WTC11 (cell line): ENCODE data around the gene PODXL.

ENCODE experiments used
- ARID4B ChIP-seq: sonication (generic); formaldehyde crosslinking; IDR thresholded peaks from 2 replicates; pipeline ENCODE4 v1.8.0; 2023; ENCODE audit warnings: missing genetic modification reagents, mild to moderate bottlenecking, borderline replicate concordance
- CTCF ChIP-seq: fragments of 200-600 bp; IDR thresholded peaks from 2 replicates; pipeline ENCODE4 v1.8.0; 2022; ENCODE audit warnings: antibody characterized with exemption
- GABPB1 ChIP-seq: sonication (generic); formaldehyde crosslinking; IDR thresholded peaks from 2 replicates; pipeline ENCODE4 v1.8.1; 2023; ENCODE audit warnings: mild to moderate bottlenecking, missing genetic modification reagents
- SP1 ChIP-seq: sonication (generic); formaldehyde crosslinking; conservative IDR thresholded peaks from 2 replicates; pipeline ENCODE4 v1.8.1; 2022; ENCODE audit warnings: missing genetic modification reagents
- STAT6 ChIP-seq: sonication (generic); formaldehyde crosslinking; conservative IDR thresholded peaks from 2 replicates; pipeline ENCODE4 v1.8.1; 2023; ENCODE audit warnings: mild to moderate bottlenecking, low read depth, missing genetic modification reagents, moderate library complexity
- TEAD4 ChIP-seq: sonication (generic); formaldehyde crosslinking; IDR thresholded peaks from 2 replicates; pipeline ENCODE4 v1.8.0; 2022; ENCODE audit warnings: mild to moderate bottlenecking, missing genetic modification reagents
- USF1 ChIP-seq: sonication (generic); formaldehyde crosslinking; IDR thresholded peaks from 2 replicates; pipeline ENCODE4 v1.8.0; 2022; ENCODE audit warnings: mild to moderate bottlenecking, missing genetic modification reagents
- USF2 ChIP-seq: sonication (generic); formaldehyde crosslinking; IDR thresholded peaks from 2 replicates; pipeline ENCODE4 v1.8.1; 2023; ENCODE audit warnings: mild to moderate bottlenecking, missing genetic modification reagents, moderate library complexity
- ZNF138 ChIP-seq: sonication (generic); formaldehyde crosslinking; conservative IDR thresholded peaks from 2 replicates; pipeline ENCODE4 v1.8.1; 2022; ENCODE audit warnings: mild to moderate bottlenecking, moderate library complexity, missing genetic modification reagents

GRCh38 chr7:131480384-131481315, 75.8 kb downstream of the PODXL start:
- TF ChIP-seq CTCF (no peak), SP1 (no peak), TEAD4 (CRISPR knock-in tag) (no peak), USF1 (CRISPR knock-in tag) (no peak), STAT6 (CRISPR knock-in tag) (no peak), ARID4B (CRISPR knock-in tag) (no peak), ZNF138 (no peak), GABPB1 (no peak), USF2 (CRISPR knock-in tag) (no peak)
